NCI-H2227 (cell line): ENCODE measurements around the gene CHRNB4.
A peak's percentile ranks its signal among the peaks of the same experiment; 100 is the strongest.

Experiments
- DNase-seq: peaks from one replicate; lab custom pipeline; 2025; ENCODE audit not compliant: unreplicated experiment; lab: John Stamatoyannopoulos, UW

Gene CHRNB4

DNA sequence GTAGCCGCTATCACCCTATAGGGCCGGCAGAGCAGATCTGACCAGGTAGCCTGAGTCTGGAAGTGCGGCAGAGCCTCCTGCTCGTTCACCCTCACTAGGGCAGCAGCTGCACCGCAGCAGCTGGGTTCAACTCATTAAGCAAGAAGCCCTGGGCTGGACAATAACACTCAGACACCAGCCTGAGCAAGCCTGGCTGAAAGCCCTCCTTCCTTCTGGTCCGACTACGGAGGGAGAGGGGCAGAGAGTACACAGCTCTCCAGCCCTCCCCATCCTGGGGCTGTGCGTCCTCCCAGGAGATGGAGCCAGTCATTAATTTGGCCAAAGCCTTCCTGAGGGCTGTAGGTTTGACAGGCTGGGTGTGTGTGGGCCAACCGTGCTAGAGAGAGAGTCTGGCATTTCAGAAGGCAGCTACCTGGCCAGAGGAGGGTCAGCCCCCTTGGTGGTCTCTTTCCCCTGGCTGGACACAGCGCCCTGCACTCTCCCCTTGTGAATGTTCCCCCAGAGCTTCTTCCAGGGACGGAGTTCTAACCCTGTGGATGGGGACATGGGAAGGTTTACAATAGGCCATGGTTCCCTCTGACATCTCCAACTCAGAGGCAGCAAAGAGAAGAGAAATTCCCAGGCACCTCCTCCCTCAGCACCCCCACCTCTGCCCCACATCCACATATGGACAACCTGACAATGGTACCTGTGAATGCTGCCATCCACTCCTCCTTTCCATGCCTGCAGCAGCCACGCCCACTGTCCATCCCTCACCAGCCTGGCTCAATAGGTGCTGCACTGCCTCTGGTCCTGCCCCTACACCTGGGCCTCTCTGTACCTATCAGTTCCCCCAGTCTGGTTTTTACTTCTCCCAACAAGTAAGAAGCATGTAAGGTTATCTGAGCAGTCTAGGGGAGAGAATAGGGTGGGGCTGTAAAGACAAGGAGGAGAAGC lies 6.5 kb downstream of the CHRNB4 start:
- DNase-seq: no peak

DNA sequence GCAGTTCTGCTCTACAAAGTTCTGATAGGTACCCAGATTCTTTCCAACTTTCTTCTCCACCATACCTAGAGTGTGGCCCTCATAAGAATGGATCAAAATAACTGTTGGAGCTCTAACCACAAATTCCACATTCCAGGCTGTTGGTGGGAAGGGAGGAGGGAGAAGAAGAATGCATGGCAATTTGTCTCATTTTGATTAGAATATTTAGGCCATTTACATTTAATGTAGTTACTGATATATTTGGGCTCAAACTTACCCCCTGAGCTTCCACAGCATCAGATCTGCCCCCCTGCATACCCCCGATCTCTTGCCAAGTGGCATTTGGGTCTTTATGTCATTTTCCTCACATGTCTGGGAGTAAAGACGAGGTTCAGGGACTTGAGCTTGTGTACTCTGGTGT lies 7.7 kb downstream of the CHRNB4 start:
- no peak for DNase-seq

DNA sequence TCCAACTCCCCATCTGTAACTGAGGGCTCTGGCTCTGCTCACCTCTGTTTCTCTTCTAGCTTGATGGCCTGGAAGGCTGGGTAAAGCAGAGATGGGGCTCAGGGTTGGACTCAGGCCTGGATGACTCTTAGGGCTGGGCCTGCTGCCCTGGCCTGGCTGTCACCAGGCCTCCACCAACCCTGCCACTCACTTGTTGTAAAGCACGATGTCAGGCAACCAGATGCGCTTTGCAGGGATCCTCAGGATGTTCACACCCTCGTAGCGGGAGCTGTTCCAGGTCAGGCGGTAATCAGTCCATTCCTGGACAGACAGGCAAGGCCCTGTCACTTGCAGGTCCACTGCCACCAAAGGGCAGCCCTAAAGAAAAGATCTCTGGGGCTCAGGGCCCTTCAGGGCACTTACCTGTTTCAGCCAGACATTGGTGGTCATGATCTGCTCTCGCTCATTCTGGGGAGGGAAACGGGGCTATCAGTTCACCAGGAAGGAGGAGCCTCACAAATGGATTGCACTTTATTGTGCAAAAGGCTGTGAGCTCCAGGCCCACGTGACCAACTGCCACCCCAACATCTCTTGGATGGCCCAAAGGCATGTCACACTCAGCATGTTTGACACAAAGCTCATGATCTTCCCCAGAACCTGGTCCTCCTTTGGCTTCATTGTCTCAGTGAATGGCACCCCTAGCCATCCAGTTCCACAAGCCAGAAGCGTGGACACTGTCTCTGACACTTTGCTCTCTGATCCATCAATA lies 9.9 kb downstream of the CHRNB4 start:
- no peak for DNase-seq

DNA sequence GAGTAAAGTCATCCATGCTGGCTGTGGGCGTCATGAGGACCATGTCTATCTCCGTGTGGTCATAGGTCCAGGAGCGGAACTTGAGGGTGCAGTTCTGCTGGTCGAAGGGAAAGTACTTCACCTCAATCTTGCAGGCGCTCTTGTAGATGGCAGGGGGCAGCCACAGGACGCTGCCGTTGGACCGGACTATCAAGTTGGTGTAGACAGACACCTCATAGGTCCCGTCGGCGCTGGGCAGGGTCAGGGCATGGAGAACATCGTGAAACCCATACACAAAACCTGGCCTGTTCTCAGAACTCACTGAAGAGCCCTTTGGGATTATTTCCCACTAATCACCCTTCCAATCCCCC lies 11.3 kb downstream of the CHRNB4 start:
- no peak for DNase-seq

DNA sequence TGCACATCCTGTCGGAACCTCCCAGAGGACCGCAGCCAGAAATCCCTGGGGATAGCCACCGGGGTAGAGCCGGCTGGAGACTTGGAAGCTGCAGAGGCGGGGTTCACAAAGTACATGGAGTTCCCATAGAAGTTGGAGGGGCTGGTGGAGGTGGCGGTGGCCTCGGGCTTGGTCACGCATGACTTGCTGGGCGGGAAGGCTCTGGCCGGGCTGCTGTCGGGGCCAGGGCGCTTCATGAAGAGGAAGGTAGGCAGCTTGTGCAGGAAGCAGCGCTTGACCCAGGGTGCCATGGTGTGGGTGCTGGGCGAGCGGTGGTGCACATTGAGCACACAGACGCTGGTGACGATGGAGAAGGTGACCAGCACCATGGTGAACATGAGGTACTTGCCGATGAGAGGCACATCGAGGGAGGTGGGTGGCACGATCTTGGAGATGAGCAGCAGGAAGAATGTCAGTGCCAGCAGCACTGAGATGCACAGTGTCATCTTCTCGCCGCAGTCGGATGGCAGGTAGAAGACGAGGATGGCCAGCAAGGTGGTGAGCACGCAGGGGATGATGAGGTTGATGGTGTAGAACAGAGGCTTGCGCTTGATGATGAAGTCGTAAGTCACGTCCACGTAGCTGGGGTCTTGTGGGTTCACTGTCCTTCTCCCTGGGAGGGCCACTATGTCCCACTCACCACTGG lies 11.8 kb downstream of the CHRNB4 start:
- DNase-seq: no peak

DNA sequence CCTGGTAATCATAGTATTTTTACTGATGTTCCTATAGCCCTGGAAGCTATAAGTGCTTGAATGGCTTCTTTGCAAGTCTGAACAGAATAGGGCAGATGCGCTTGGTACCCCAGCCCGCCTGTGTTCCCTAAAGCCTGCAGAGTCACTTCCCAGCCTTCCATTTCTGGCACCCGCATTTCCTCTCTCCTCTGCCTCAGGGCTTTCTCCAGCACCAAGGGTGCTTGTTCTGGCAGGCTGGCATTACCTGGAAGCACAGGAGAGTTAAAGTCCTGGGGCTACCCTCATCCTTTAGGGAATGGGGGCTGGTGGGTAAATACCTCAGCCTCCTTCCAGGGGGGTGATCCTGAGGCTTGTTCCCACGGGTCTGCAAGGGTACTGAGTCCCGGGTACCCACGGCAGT lies 12.8 kb downstream of the CHRNB4 start:
- DNase-seq: no peak

DNA sequence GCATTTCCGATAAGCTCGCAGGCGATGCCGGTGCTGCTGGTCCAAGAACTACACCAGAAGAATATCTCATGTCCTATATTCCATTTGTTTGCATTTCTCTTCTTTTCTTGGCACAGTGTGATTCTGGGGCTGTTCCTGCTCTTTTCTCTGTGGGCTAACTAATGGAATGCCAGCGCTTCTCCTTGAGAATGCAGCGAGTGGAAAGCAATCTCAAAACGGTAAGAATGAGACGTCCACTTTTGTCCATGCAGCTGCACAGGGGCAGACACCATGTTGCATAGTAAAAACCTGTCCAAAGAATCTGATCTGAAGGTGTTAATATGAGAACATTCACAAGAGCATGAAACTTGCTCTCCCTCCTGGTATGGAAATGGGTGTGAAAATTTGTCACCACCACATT lies 13.7 kb downstream of the CHRNB4 start:
- no peak for DNase-seq

DNA sequence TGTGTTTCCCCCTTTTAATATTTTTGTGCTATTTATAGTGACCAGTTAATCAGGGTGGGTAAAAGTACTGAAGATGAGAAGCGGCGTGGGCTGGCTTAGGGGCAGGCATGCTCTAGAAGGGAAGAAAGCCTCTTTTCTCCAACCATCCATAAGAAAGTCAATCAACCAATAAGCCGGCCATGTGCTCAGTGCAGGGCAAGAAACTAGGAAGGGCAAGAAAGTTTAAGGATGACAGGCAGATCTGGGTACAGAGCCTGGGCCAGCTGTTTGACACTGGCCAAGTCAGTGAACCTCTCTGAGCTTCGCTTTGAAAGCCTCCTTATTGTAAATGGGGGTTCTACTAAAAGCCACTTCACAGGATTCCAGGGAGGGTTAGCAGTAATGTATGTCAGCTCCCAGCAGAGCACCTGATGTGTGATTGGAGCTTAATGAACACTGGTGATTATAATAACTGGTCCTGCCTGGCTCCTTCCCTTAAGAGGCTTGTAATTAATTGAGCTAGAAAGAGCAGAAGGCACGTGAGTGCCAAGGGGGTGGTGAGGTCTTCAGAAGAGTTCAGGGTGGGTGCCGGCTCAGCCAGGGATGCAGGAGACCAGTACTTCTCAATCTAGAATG lies 14.5 kb downstream of the CHRNB4 start:
- no peak for DNase-seq

DNA sequence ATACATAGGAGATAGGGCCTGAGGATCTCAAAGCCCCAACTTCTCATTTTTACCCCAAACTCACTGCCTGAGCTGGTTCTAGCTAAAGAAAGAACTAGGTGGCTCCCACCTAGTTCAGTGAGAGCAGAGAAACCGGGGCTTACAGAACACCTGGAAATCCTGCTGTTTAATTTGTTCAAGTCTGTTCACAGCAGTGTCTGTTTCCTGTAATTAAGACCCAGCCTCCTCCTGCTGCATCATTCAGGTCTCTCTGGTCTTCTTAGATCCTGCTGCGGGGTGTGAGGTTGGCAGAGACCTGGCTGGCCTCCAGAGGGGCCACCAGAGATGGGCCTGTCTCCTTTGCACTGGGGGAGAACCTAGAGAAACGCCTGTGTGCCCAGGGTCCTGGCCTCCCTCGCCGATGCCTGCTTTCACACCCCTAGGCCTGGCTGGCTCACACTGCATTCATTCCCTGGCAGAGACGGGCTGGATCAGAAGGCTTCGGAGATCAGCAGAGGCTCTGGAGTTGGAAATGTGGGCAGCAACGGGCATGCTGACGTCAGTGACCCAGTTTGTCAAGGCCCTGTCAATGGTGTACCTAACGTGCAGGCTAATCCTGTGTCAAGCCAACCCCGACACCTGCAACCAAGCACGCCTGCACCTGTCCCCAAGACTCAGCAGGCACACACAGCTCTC lies 15.3 kb downstream of the CHRNB4 start:
- DNase-seq: no peak

DNA sequence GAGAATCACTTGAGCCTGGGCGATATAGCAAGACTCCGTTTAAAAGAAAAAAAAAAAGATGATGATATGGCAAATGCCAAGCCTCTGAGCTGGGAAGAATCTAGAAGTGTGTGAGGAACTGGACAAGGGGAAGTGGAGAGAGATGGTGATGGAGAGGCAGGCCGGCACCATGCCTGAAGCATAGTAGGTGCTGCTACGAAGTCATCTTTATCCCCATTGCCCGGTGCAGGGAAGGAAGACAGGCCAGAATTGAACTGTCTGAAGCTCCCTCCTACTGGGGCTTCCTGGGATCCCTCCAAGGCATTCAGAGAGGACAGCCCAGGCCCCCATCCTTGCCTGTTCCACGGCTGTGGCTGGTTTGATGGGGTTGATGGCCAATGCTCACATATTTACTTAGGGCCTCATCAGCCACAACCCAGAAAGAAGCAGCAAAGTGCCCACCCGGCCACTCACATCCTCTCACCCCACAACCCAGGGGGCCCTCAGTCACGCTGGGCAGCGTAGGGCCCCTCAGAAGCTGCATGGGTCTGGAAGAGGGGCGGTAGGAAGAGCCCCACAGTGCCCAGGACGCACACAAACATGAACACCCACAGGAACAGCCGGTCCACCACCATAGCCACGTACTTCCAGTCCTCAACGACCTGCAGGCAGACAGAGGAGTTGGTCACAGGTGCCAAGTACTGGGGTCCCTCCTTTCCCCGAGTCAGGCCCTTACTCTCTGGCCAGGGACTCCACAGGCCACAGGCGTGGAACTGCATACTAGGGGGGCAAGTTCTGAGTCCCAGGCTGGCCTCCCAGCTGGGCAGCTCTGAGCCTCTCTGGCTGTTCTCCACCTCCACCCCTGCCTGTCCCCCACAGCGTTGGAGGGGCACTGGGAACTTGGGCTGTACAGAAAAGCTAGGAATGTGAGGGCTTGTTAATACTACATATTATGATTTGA lies 16.1 kb downstream of the CHRNB4 start:
- no peak for DNase-seq

DNA sequence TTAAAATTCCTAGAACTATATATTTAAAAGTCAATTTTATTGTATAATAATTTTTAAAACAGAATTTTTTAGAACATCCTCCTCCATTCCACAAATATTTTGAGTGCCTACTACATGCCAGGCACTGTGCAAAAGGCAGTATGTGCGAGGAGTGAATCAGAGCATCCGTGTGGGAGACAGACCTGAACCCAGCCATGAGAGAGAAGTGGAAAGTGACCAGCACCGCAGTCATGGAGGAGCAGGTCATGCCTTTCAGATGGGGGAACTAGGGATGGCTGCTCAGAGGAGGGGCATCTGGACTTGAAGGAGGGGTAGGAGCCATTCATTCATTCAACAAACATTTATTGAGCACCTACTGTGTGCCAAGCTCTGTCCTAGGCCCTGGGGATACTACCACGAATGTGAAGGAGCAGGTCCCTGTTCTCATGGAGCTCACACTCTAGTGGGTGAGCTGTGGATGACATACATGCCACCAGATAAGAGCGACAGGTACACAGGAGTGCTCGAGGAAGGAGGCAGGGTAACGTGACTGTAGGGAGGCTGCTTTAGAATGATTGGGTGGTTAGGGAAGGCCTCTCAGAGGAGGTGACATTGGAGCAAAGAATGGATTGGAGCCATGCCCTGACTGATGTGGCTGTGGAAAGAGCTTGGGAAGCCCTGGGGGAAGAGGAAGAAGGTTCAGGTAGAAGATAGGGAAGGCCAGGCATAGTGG lies 17.1 kb downstream of the CHRNB4 start:
- DNase-seq: no peak

DNA sequence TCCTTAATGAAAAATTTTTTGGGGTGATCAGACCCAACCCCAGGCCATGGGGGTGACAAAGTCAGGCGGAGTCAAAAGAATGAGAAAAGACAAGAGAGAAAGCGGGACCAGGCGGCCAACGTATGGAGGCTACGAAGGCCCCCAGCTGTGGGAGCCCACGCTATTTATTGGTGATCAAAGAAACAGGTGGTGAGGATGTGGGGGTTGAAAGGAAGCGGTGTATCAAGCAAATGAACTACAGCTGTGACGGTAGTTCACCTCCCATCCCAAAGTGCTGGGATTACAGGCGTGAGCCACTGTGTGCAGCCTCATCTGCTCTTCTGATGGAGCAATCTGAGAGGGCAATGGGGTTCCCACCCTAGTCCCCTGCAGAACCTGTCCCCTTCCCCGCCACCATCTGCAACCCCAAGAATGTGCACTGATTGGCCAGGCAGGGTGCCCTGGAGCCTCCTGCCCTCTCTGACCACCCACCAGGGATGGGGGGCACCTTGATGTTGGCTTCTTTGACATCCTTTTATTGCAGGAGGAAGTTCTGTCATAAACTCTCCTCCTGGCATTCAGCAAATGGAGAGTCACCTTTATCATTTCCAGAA lies 19.1 kb downstream of the CHRNB4 start:
- no peak for DNase-seq

DNA sequence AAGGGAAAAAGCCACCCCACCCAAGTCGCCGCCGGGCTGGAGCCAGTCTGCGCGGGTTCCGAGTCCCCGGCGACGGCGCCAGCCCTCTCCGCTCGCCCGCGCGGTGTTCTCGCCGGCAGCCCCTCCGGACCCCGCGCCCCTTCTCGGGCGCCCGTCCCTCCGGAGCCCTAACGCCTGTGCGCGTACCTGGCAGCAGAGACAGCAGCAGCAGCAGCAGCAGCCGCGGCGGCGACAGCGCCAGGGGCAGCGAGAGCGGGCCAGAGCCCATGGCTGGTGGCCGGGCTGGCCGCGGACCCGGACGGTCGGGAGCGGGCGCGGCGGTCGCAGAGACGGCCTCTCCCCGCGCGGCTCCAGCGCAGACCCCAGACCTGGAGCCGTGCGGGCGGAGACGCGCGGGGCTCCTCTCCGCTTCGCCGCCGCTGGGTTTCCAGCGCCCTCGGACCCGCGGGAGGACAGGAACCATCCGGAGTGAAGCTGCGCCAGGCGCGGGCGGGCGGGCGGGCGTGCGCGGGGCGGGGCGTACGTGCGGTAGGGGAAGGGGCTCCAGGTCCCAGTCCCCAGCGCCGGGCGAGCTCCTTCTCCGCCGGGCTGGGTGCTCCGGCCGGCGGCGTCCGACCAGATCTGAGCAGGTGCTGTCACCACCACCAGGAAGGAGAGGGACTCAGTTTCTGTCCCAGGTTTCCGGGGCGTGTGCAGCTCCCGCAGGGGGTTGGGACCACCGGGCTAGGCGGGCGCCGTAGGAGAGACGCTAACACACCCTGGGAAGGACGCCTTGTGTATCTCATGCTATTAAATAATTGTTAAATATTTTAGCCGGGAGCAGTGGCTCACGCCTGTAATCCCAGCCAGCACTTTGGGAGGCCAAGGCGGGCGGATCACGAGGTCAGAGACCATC lies 20.2 kb downstream of the CHRNB4 start, which contains the start of gene CHRNA3:
Gene CHRNA3, minus strand, starts transcription at position 470 of the 895 bp plus-strand sequence. Its CDS starts 202 bp downstream, at position 268.
- DNase-seq: peak; percentile 18

DNA sequence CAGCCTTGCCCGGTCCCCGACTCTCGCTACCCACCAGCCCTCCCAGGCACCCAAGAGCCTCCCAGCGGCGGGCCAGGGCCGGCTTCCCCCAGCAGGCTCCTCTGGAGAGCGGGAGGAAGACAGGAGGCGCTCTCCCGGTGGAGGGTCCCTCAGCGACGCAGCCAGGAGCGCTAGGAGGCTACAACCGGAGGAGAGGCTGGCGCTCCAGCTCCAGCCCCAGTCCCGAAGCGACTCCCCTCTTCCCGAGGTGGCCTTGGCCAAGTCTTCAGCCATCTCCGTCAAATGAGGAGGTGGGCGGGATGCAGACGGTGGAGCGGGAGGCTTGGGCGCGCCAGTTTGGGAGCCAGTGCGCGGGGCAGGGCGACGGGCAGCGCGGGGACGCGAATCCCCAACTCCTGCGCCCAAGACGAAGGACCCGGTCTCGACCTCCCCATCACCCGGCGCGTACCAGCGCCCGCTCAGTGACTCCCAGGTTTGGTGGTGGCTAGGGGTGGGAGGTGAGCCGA lies 20.9 kb downstream of the CHRNB4 start:
- peak; percentile 14 for DNase-seq

DNA sequence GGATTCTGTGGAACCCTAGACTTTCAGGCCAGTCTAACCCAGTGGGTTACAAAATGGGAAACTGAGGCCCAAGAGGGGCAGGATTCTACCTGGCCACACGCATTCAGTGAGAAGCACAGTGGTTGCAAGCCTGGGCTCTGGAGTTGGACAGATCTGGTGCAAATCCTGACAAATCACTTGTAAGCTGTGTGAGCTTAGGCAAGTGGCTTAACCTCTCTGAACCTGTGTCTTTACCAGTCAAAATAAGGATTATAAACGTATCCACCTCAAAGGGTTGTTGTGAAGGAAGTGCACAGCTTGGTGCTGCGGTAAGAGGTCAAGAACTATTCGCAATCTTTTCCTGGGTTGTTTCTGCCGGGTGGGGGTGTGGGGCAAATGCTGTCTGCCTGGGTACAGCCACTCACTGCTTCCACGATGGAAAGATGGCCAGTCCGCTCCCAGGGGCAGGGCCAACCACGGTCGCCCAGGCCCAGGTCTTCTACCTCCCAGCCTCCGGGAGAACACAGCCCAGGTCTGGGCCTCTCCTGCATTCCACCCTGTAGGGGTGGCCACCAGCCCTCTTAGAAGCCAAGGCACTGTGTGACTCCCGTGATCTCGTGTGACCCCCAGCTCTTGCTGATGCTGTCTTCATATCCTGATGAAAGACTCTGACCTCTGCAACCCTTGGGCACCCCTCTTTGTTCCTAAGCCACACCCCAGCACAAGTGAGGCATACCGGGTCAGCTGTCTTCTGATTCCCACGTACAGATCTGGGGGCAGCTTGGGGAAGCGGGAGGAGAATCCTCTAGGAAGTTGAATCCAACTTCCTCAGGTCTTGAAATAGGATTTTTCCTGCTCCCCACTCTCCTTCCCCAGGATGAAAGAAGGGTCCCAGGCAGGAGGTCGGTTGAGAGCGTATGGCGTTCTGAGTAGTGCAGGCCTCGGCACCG lies 21.7 kb downstream of the CHRNB4 start:
- DNase-seq: no peak

DNA sequence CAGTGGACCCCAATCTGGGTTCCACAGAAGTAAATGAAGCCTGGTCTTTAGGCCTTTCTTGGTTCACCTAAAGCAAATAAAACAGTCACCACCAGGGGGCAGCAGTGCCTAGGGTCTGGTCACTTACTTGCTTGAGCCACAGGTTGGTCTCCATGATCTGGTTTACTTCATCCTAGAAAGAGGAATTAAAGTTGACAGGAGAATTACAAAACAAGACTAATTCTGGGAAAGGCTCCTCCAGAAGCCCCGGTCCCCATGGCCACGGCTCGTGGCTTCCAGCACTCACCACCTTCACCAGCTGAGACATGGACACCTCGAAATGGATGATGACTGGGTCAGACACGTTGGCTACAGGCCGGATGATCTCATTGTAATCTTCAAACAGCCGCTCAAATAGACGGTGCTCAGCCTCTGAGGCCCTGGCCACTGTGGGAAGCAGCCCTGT lies 22.5 kb downstream of the CHRNB4 start:
- peak; percentile 83 for DNase-seq
